ENCODE data around the gene STAC. TPM values are rescaled to one million over a fixed set of nuclear protein-coding genes. Genes with fewer than 3 reads are reported as not detected.

Gene STAC
- total and polyA plus RNA-seq, 4 donors, result 0.21 to 0.56 (median 0.39) TPM

DNA sequence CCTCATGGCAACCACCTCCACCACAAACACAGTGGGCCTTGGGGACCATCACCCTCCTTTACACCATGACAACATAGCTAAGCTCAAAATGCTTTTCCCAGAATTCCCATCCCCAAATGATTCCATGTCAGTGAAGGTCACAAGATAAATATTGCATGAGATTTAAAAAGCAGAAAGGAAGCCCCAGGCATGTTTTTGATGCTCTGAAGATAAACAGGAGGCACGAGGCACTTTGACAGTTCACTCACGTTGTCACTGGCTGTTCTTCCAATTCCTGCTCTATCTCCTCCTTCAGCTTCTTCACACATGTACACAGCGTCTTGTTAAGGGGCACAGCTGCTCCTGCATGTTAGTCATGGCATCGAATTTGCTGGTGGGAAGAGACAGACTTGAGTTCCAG is 180.4 kb downstream of the STAC start:
- H3K9ac ChIP-seq (ENCODE audit: low read depth in 1 of 2, low read length in 2 of 2), result no peak overlapping the region
- TF ChIP-seq GABPA (IDR thresholded peaks at IDR 0.05 in 1 of 2, conservative IDR thresholded peaks at IDR 0.05 in 1 of 2), result no peak
- TF ChIP-seq, protein P1, sequence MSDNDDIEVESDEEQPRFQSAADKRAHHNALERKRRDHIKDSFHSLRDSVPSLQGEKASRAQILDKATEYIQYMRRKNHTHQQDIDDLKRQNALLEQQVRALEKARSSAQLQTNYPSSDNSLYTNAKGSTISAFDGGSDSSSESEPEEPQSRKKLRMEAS (IDR thresholded peaks at IDR 0.05), result no peak
- TF ChIP-seq FOXA1 (IDR thresholded peaks at IDR 0.05), result no peak
- TF ChIP-seq TAF1 (conservative IDR thresholded peaks at IDR 0.05), result no peak
- TF ChIP-seq, protein P2, sequence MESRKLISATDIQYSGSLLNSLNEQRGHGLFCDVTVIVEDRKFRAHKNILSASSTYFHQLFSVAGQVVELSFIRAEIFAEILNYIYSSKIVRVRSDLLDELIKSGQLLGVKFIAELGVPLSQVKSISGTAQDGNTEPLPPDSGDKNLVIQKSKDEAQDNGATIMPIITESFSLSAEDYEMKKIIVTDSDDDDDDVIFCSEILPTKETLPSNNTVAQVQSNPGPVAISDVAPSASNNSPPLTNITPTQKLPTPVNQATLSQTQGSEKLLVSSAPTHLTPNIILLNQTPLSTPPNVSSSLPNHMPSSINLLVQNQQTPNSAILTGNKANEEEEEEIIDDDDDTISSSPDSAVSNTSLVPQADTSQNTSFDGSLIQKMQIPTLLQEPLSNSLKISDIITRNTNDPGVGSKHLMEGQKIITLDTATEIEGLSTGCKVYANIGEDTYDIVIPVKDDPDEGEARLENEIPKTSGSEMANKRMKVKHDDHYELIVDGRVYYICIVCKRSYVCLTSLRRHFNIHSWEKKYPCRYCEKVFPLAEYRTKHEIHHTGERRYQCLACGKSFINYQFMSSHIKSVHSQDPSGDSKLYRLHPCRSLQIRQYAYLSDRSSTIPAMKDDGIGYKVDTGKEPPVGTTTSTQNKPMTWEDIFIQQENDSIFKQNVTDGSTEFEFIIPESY (IDR thresholded peaks at IDR 0.05), result no peak
- TF ChIP-seq HNF4A (conservative IDR thresholded peaks at IDR 0.05), result no peak
- TF ChIP-seq RAD21 (IDR thresholded peaks at IDR 0.05), result no peak
- H3K9me3 ChIP-seq (ENCODE audit: control insufficient read depth in 4 of 4, low read length in 3 of 4), result no peaks in the 10 kb centered on the region
- no peak overlapping the region for H3K4me3 ChIP-seq (ENCODE audit: low read depth in 1 of 3, low read length in 3 of 3)
- DNase-seq (ENCODE audit: low spot score), result no peak
- H3K36me3 ChIP-seq (ENCODE audit: control insufficient read depth in 4 of 4, insufficient read depth in 3 of 4, low read depth in 1 of 4, low read length in 3 of 4), result no peaks in the 10 kb centered on the region
- no peak overlapping the region for H3K27ac ChIP-seq (ENCODE audit: low read depth in 1 of 2, low read length in 2 of 2)
- no peaks in the 10 kb centered on the region for H3K4me1 ChIP-seq (ENCODE audit: control insufficient read depth in 4 of 4, insufficient read depth in 4 of 4, low read length in 3 of 4)
- 52% methylated on average over 4 of the region's 4 CpGs for WGBS
- peaks cover 0 to 3% (median 0%) of the 10 kb centered on the region in 4 donors for H3K27me3 ChIP-seq (ENCODE audit: control insufficient read depth in 4 of 4, insufficient read depth in 4 of 4, low read length in 3 of 4)

DNA sequence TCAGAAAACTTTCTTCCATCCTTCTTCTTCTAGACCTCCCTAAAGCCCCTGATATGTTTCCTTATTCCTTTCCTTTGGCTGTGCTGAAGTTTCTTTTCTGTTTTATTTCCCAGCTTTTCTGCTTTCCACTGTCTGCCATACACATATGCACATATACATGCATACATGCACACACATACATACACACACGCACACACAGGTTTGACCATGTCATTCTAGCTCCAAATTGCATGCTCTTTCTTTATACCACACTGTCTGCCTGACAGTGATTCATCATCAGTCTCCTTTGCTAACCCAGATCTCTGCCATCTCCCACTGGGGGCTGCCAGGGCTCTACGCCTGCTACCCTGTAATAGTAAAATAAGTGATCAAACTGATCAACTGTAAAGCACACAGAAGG is 181.3 kb downstream of the STAC start:
- no peak for DNase-seq (ENCODE audit: low spot score)
- 77% methylated on average over 2 of the region's 2 CpGs for WGBS
- H3K27ac ChIP-seq (ENCODE audit: low read depth in 1 of 2, low read length in 2 of 2), result no peak overlapping the region
- H3K36me3 ChIP-seq (ENCODE audit: control insufficient read depth in 4 of 4, insufficient read depth in 3 of 4, low read depth in 1 of 4, low read length in 3 of 4), result no peaks in the 10 kb centered on the region
- no peak overlapping the region for H3K9ac ChIP-seq (ENCODE audit: low read depth in 1 of 2, low read length in 2 of 2)
- peaks cover 0 to 3% (median 0%) of the 10 kb centered on the region in 4 donors for H3K27me3 ChIP-seq (ENCODE audit: control insufficient read depth in 4 of 4, insufficient read depth in 4 of 4, low read length in 3 of 4)
- H3K4me3 ChIP-seq (ENCODE audit: low read depth in 1 of 3, low read length in 3 of 3), result no peak overlapping the region
- peaks cover 0 to 2% (median under 1%) of the 10 kb centered on the region in 4 donors for H3K9me3 ChIP-seq (ENCODE audit: control insufficient read depth in 4 of 4, low read length in 3 of 4)
- no peaks in the 10 kb centered on the region for H3K4me1 ChIP-seq (ENCODE audit: control insufficient read depth in 4 of 4, insufficient read depth in 4 of 4, low read length in 3 of 4)
- TF ChIP-seq, protein P2 (IDR thresholded peaks at IDR 0.05), result no peak
- TF ChIP-seq HNF4A (conservative IDR thresholded peaks at IDR 0.05) (no peak), JUND (IDR thresholded peaks at IDR 0.05) (no peak), SP1 (IDR thresholded peaks at IDR 0.05) (no peak), FOXA2 (IDR thresholded peaks at IDR 0.05) (no peak), RAD21 (IDR thresholded peaks at IDR 0.05) (no peak)
- TF ChIP-seq, protein P1 (IDR thresholded peaks at IDR 0.05), result no peak

DNA sequence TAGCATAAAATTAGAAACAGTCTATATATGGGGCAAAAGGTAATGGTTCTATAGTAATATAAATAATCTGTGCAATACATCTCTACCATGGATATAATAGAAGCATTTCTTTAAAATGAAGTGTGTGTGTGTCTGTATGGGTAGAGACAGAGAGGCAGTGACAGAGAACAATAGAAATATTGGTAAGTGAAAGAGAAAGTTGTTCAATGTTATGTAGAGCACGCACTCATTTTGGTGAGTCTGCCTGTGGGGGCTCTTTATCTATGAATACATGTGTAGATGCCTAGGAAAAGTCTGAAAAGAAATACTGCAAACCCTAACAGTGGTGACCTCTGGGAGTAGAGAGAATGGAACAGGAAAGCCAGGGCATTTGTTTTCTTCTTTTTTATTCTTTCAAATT is 182.6 kb downstream of the STAC start:
- no peak for DNase-seq (ENCODE audit: low spot score)
- Histone ChIP-seq H3K4me1 (ENCODE audit: control insufficient read depth in 4 of 4, insufficient read depth in 4 of 4, low read length in 3 of 4) (no peaks in the 10 kb centered on the region), H3K9me3 (ENCODE audit: control insufficient read depth in 4 of 4, low read length in 3 of 4) (peaks cover 0 to 3% (median 1%) of the 10 kb centered on the region in 4 donors), H3K27ac (ENCODE audit: low read depth in 1 of 2, low read length in 2 of 2) (no peak overlapping the region), H3K36me3 (ENCODE audit: control insufficient read depth in 4 of 4, insufficient read depth in 3 of 4, low read depth in 1 of 4, low read length in 3 of 4) (no peaks in the 10 kb centered on the region), H3K9ac (ENCODE audit: low read depth in 1 of 2, low read length in 2 of 2) (no peak overlapping the region), H3K4me3 (ENCODE audit: low read depth in 1 of 3, low read length in 3 of 3) (no peak overlapping the region), H3K27me3 (ENCODE audit: control insufficient read depth in 4 of 4, insufficient read depth in 4 of 4, low read length in 3 of 4) (peaks cover 0 to 3% (median 0%) of the 10 kb centered on the region in 4 donors)
- TF ChIP-seq, protein P3, sequence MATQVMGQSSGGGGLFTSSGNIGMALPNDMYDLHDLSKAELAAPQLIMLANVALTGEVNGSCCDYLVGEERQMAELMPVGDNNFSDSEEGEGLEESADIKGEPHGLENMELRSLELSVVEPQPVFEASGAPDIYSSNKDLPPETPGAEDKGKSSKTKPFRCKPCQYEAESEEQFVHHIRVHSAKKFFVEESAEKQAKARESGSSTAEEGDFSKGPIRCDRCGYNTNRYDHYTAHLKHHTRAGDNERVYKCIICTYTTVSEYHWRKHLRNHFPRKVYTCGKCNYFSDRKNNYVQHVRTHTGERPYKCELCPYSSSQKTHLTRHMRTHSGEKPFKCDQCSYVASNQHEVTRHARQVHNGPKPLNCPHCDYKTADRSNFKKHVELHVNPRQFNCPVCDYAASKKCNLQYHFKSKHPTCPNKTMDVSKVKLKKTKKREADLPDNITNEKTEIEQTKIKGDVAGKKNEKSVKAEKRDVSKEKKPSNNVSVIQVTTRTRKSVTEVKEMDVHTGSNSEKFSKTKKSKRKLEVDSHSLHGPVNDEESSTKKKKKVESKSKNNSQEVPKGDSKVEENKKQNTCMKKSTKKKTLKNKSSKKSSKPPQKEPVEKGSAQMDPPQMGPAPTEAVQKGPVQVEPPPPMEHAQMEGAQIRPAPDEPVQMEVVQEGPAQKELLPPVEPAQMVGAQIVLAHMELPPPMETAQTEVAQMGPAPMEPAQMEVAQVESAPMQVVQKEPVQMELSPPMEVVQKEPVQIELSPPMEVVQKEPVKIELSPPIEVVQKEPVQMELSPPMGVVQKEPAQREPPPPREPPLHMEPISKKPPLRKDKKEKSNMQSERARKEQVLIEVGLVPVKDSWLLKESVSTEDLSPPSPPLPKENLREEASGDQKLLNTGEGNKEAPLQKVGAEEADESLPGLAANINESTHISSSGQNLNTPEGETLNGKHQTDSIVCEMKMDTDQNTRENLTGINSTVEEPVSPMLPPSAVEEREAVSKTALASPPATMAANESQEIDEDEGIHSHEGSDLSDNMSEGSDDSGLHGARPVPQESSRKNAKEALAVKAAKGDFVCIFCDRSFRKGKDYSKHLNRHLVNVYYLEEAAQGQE (IDR thresholded peaks at IDR 0.05), result no peak
- no peak for TF ChIP-seq NR2F2 (IDR thresholded peaks at IDR 0.05)
- TF ChIP-seq HNF4A (conservative IDR thresholded peaks at IDR 0.05), result no peak
- no peak for TF ChIP-seq JUND (IDR thresholded peaks at IDR 0.05)
- TF ChIP-seq, protein P2 (IDR thresholded peaks at IDR 0.05), result no peak
- WGBS, result 76% methylated on average over 1 of the region's 1 CpG
